GM12874 (cell line): ENCODE measurements around the gene ZNF554.

Source experiments
- CTCF ChIP-seq: IDR thresholded peaks from 2 replicates; pipeline ENCODE4 v1.5.1; 2011; ENCODE audit warnings: low read depth, mild to moderate bottlenecking, control low read depth, low read length, moderate library complexity; ENCODE audit not compliant: insufficient read depth

Gene ZNF554

GRCh38 chr19:2785244-2785997 is 34.2 kb upstream of the ZNF554 start, which contains the start of gene THOP1:
TSS of gene THOP1 (plus strand) at chr19:2785503. CDS start at chr19:2785663, 160 bp downstream.
- no peak for TF ChIP-seq CTCF

- no peak for TF ChIP-seq CTCF
These were observed 32.6 kb upstream of the ZNF554 start for GRCh38 chr19:2787115-2787514.

GRCh38 chr19:2788237-2788636 is 31.4 kb upstream of the ZNF554 start:
- TF ChIP-seq CTCF, result no peak

DNA sequence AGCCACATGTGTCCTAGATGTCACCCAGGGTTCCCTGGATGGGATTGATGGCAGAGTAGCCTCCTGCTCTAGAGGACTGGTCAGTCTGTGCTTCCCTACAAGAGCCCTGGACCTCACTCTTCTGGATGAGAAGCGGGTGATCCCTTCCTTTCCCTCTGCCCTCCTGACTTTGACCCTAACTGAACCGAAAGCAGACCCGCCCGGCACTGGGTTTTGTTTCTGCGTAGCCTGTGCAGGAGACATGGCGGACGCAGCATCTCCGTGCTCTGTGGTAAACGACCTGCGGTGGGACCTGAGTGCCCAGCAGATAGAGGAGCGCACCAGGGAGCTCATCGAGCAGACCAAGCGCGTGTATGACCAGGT is 29.5 kb upstream of the ZNF554 start:
- no peak for TF ChIP-seq CTCF

DNA sequence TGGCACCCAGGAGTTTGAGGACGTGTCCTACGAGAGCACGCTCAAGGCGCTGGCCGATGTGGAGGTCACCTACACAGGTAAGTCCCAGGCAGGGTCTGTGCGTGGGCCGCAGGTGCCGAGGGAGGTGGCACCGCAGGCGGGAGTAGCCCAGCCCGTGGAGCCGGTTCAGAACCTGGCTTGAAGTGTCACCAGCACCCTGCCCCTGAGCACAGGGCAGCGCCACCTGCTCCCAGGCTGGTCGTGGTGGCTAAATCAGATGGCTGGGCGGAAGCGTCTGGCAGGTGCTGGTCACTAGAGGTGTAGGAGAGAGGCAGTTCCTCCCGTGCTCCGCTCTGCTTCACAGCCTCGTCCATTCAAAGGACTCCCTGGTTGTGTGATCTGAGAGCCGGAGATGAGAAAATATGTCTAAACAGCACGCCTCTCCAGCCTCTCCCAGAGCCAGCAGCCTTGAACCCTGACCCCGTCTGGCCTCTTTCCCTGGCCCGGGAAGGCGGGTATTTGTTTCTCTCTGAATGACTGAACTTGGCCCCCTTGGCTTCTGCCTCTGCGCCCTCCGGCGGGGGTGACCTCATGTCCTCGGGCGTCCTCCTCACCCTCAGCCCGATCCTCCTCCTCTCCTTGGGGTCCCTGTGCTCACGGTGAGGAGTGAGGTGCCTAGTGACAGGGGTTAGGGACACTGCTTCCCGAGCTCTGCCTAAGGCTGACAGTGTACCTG is 29.0 kb upstream of the ZNF554 start:
- no peak for TF ChIP-seq CTCF

GRCh38 chr19:2791440-2791839 is 28.2 kb upstream of the ZNF554 start:
- no peak for TF ChIP-seq CTCF

DNA sequence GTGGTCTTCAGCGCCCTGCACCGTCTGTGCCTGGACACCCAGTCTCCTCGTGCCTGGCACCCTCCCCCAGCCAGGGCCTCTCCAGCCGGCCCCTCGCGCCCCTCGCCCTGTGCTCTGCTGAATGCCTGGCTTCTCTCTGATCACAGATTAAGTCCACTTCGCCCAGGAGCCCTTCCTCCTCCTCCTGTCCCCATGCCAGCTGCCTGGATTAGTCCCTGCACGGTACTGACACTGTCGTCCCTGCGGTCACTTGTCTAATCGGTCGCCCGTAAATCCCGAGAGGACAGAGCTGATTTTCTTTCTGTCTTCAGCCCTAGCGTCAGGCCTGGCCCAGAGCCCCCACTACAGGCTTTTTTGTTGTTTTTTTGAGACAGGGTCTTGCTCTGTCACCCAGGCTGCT is 27.8 kb upstream of the ZNF554 start:
- no peak for TF ChIP-seq CTCF
